Measurements from ENCODE around the gene APOA4. TPM values are rescaled to one million over a fixed set of nuclear protein-coding genes. Genes with fewer than 3 reads are reported as not detected.
"Not testable (repeated sequence)": the region's sequence is repeated elsewhere in the genome, so short reads cannot be mapped to it uniquely, and the experiment has no call there.

APOA4 gene
- total and polyA plus RNA-seq, 2 donors (not counting 1 experiment from before 2014, with no cell fraction given): not detected

- ATAC-seq (ENCODE audit: low read depth) (no peak), DNase-seq (peak; percentile 37)
- TF ChIP-seq EZH2 (IDR thresholded peaks at IDR 0.05; ENCODE audit: borderline replicate concordance, insufficient read depth, low read depth, low read length, poor library complexity, severe bottlenecking) (no peak), CTCF (IDR thresholded peaks at IDR 0.05) (no peak)
- H3K4me1 Mint-ChIP-seq: peaks cover 16% of the 10 kb centered on the region
- H3K36me3 ChIP-seq (replicated peaks in 1 of 2; ENCODE audit: control extremely low read depth in 1 of 2, control insufficient read depth in 1 of 2, extremely low read depth in 1 of 2, insufficient read depth in 2 of 2, low read length in 1 of 2): no peaks in the 10 kb centered on the region
- peak overlapping the region; percentile 78 for H3K4me2 ChIP-seq (replicated peaks; ENCODE audit: low read depth, low read length, poor library complexity, severe bottlenecking)
- ChIA-PET CTCF (interaction anchor here (0.5 to 3.1 kb wide), 17 partner anchors 18 to 466 kb away, joined by 3 to 45 read pairs (median 4); partner anchors contain the start of genes APOA5, BUD13 and ZPR1), POLR2A (interaction anchor here (0.5 to 0.8 kb wide), 3 partner anchors 63 to 308 kb away, joined by 3 to 4 read pairs (median 4); partner anchors contain the start of gene BUD13)
- H3K27me3 Mint-ChIP-seq: peaks cover 4% of the 10 kb centered on the region
- 15% methylated on average over 28 of the region's 28 CpGs for whole genome bisulfite sequencing (ENCODE audit: insufficient coverage)
- H3K9me3 Mint-ChIP-seq (ENCODE audit: insufficient read depth): no peaks in the 10 kb centered on the region
- H3K9ac ChIP-seq (ENCODE audit: low read length): peak overlapping the region; percentile 53
- H2AFZ ChIP-seq (ENCODE audit: insufficient read depth, low read depth, low read length, poor library complexity, severe bottlenecking): peak overlapping the region; percentile 64
- no peaks in the 10 kb centered on the region for H3K79me2 ChIP-seq (ENCODE audit: control insufficient read depth, insufficient read depth, low read length)
- no peak overlapping the region for H3K27ac Mint-ChIP-seq
- peak overlapping the region in 4 of 5 experiments; percentile 38 to 61 (median 46) for H3K4me3 ChIP-seq (ENCODE audit: control extremely low read depth in 1 of 5, extremely low read depth in 1 of 5, insufficient read depth in 1 of 5, low read depth in 2 of 5, low read length in 4 of 5)
- H3K27me3 ChIP-seq (replicated peaks in 1 of 4; ENCODE audit: control extremely low read depth in 1 of 4, control insufficient read depth in 3 of 4, insufficient read depth in 4 of 4, low read length in 3 of 4): peaks cover 0 to 4% (median 0%) of the 10 kb centered on the region in 4 experiments
- H3K27ac ChIP-seq (ENCODE audit: low read length in 2 of 2): no peak overlapping the region
- intact Hi-C loops (cut with micrococcal nuclease): no loop called here
- peak overlapping the region; percentile 83 for H3K4me3 Mint-ChIP-seq
- no peaks in the 10 kb centered on the region for H3K9me3 ChIP-seq (ENCODE audit: control extremely low read depth in 1 of 3, control insufficient read depth in 2 of 3, insufficient read depth in 1 of 3, low read length in 2 of 3)
- H3K4me1 ChIP-seq (ENCODE audit: control insufficient read depth in 2 of 2, insufficient read depth in 2 of 2, low read length in 2 of 2): peaks cover 7 to 14% of the 10 kb centered on the region in 2 donors
- H4K20me1 ChIP-seq (ENCODE audit: control insufficient read depth, insufficient read depth, low read length, poor library complexity, severe bottlenecking): no peaks in the 10 kb centered on the region
These were observed 12.1 kb upstream of the APOA4 start for GRCh38 chr11:116835042-116835772.

GRCh38 chr11:116834535-116835041 is 11.5 kb upstream of the APOA4 start:
- ChIA-PET CTCF (interaction anchor here (1.8 kb wide), 1 partner anchor 21 kb away, joined by 5 read pairs; no protein-coding TSS in a partner anchor), POLR2A (interaction anchor here (0.6 kb wide), 1 partner anchor 83 kb away, joined by 3 read pairs; no protein-coding TSS in a partner anchor)
- peak overlapping the region; percentile 64 for H2AFZ ChIP-seq (ENCODE audit: insufficient read depth, low read depth, low read length, poor library complexity, severe bottlenecking)
- ATAC-seq (ENCODE audit: low read depth); H3K27ac Mint-ChIP-seq; DNase-seq; H3K27me3 ChIP-seq (replicated peaks in 1 of 4; ENCODE audit: control extremely low read depth in 1 of 4, control insufficient read depth in 3 of 4, insufficient read depth in 4 of 4, low read length in 3 of 4); H3K27ac ChIP-seq (ENCODE audit: low read length in 2 of 2); H3K79me2 ChIP-seq (ENCODE audit: control insufficient read depth, insufficient read depth, low read length); H3K4me3 ChIP-seq (ENCODE audit: control extremely low read depth in 1 of 5, extremely low read depth in 1 of 5, insufficient read depth in 1 of 5, low read depth in 2 of 5, low read length in 4 of 5); H3K9ac ChIP-seq (ENCODE audit: low read length); H3K9me3 Mint-ChIP-seq (ENCODE audit: insufficient read depth); H3K27me3 Mint-ChIP-seq; H3K9me3 ChIP-seq (ENCODE audit: control extremely low read depth in 1 of 3, control insufficient read depth in 2 of 3, insufficient read depth in 1 of 3, low read length in 2 of 3); H3K36me3 ChIP-seq (replicated peaks in 1 of 2; ENCODE audit: control extremely low read depth in 1 of 2, control insufficient read depth in 1 of 2, extremely low read depth in 1 of 2, insufficient read depth in 2 of 2, low read length in 1 of 2); H4K20me1 ChIP-seq (ENCODE audit: control insufficient read depth, insufficient read depth, low read length, poor library complexity, severe bottlenecking); intact Hi-C loops (cut with micrococcal nuclease): not testable (repeated sequence)
- peaks cover 7 to 14% of the 10 kb centered on the region in 2 donors for H3K4me1 ChIP-seq (ENCODE audit: control insufficient read depth in 2 of 2, insufficient read depth in 2 of 2, low read length in 2 of 2)
- 89% methylated on average over 13 of the region's 13 CpGs for WGBS (ENCODE audit: insufficient coverage)
- Mint-ChIP-seq H3K4me3 (peak overlapping the region; percentile 83), H3K4me1 (peaks cover 16% of the 10 kb centered on the region)
- H3K4me2 ChIP-seq (replicated peaks; ENCODE audit: low read depth, low read length, poor library complexity, severe bottlenecking): peak overlapping the region; percentile 78
